CD14-positive monocyte (primary cell): Measurements from ENCODE around the gene PPP1R1B. TPM values are rescaled to one million over a fixed set of nuclear protein-coding genes. Genes with fewer than 3 reads are reported as not detected.

Experiments used
- DNase-seq, 3 donors: peaks; one replicate each; pipeline ENCODE4 v3.0.0-alpha.2; 2011 to 2022
- H2AFZ ChIP-seq: 2 replicates; pipeline ENCODE4 v1.6.0; 2012; ENCODE audit warnings: mild to moderate bottlenecking, low read depth, low read length, inconsistent platforms; ENCODE audit not compliant: insufficient read depth, poor library complexity, severe bottlenecking
- H3K27ac ChIP-seq, 2 donors: 1 replicate in 1 of 2; 2 replicates in 1 of 2; pipeline ENCODE4 v1.5.1; 2012 to 2013; ENCODE audit warnings: low read length in 2 of 2, control low read depth in 1 of 2, inconsistent platforms in 1 of 2, low read depth in 1 of 2, mild to moderate bottlenecking in 1 of 2
- H3K27me3 ChIP-seq, 2 donors: one replicate each; pipeline versions ENCODE4 v1.6.0 to v1.6.1; 2011 to 2013; ENCODE audit warnings: low read length in 2 of 2; ENCODE audit not compliant: control insufficient read depth in 2 of 2, insufficient read depth in 2 of 2
- H3K36me3 ChIP-seq, 2 donors: replicated peaks in 1 of 2; 1 replicate in 1 of 2; 2 replicates in 1 of 2; pipeline versions ENCODE4 v1.5.1 to v1.6.1; 2012 to 2013; ENCODE audit warnings: low read length in 2 of 2, control low read depth in 1 of 2, inconsistent platforms in 1 of 2, mild to moderate bottlenecking in 1 of 2; ENCODE audit not compliant: insufficient read depth in 2 of 2, control insufficient read depth in 1 of 2
- H3K4me1 ChIP-seq, 2 donors: 1 replicate in 1 of 2; 2 replicates in 1 of 2; pipeline versions ENCODE4 v1.5.1 to v1.6.1; 2012 to 2013; ENCODE audit warnings: low read length in 2 of 2, control low read depth in 1 of 2, inconsistent platforms in 1 of 2, mild to moderate bottlenecking in 1 of 2, moderate library complexity in 1 of 2; ENCODE audit not compliant: insufficient read depth in 2 of 2, control insufficient read depth in 1 of 2
- H3K4me2 ChIP-seq: replicated peaks from 2 replicates; pipeline ENCODE3; 2012; ENCODE audit warnings: low read length, moderate library complexity, mild to moderate bottlenecking; ENCODE audit not compliant: poor library complexity, severe bottlenecking; ENCODE audit errors: extremely low read depth
- H3K4me3 ChIP-seq, 3 experiments: fragments of 200-600 bp in 1 of 3; sonication (generic) in 1 of 3; replicated peaks in 1 of 3; 1 replicate in 2 of 3; 2 replicates in 1 of 3; pipeline ENCODE4 v1.5.1; 2011 to 2013; ENCODE audit warnings: low read length in 3 of 3, mild to moderate bottlenecking in 3 of 3, control low read depth in 2 of 3, low read depth in 2 of 3, inconsistent platforms in 1 of 3, moderate library complexity in 1 of 3
- H3K79me2 ChIP-seq: 2 replicates; pipeline ENCODE4 v1.6.0; 2012; ENCODE audit warnings: mild to moderate bottlenecking, control low read depth, inconsistent platforms, low read length, moderate library complexity; ENCODE audit not compliant: insufficient read depth
- H3K9ac ChIP-seq: 2 replicates; pipeline ENCODE4 v1.6.0; 2017; ENCODE audit warnings: low read length, mild to moderate bottlenecking; ENCODE audit not compliant: insufficient read depth, poor library complexity, severe bottlenecking
- H3K9me3 ChIP-seq, 2 donors: replicated peaks in 1 of 2; 1 replicate in 1 of 2; 2 replicates in 1 of 2; pipeline versions ENCODE4 v1.5.1 to v1.6.1; 2012 to 2013; ENCODE audit warnings: low read length in 2 of 2, control low read depth in 1 of 2; ENCODE audit not compliant: control insufficient read depth in 1 of 2, insufficient read depth in 1 of 2
- H4K20me1 ChIP-seq: 2 replicates; pipeline ENCODE4 v1.6.0; 2012; ENCODE audit warnings: mild to moderate bottlenecking, low read length, control low read depth, moderate library complexity; ENCODE audit not compliant: insufficient read depth
- H3K27ac Mint-ChIP-seq, 7 donors: one replicate each; pipeline ENCODE4 v1.8.0; 2020; ENCODE audit warnings: mild to moderate bottlenecking in 7 of 7, mixed read lengths in 7 of 7, moderate library complexity in 6 of 7, inconsistent platforms in 2 of 7
- H3K27me3 Mint-ChIP-seq, 3 donors: one replicate each; pipeline ENCODE4 v1.8.0; 2021 to 2022; ENCODE audit warnings: low read depth in 3 of 3, mild to moderate bottlenecking in 3 of 3, mixed read lengths in 3 of 3, moderate library complexity in 3 of 3, inconsistent platforms in 1 of 3
- H3K36me3 Mint-ChIP-seq, 2 donors: one replicate each; pipeline ENCODE4 v1.8.0; 2020; ENCODE audit warnings: mixed read lengths in 2 of 2, inconsistent platforms in 1 of 2, mild to moderate bottlenecking in 1 of 2
- H3K4me1 Mint-ChIP-seq: one replicate; pipeline ENCODE4 v1.8.0; 2020; ENCODE audit warnings: mild to moderate bottlenecking, mixed read lengths
- H3K4me3 Mint-ChIP-seq, 2 donors: one replicate each; pipeline ENCODE4 v1.8.0; 2020; ENCODE audit warnings: mild to moderate bottlenecking in 2 of 2, mixed read lengths in 2 of 2, moderate library complexity in 1 of 2
- H3K9me3 Mint-ChIP-seq, 7 donors: one replicate each; pipeline ENCODE4 v1.8.0; 2020 to 2022; ENCODE audit warnings: mixed read lengths in 7 of 7, mild to moderate bottlenecking in 6 of 7, moderate library complexity in 6 of 7, inconsistent platforms in 2 of 7
- WGBS: methylation state at CpG from one replicate; pipeline ENCODE4 v1.1.5; 2013; ENCODE audit warnings: missing lambda C conversion rate; ENCODE audit not compliant: insufficient coverage; 5-methylcytosine and 5-hydroxymethylcytosine counted together
- intact Hi-C, 2 donors: fragments of 100-400 bp; cut with micrococcal nuclease; formaldehyde crosslinking; loops; one replicate each; pipeline versions ENCODE4 v1.15.0 to v1.15.1; 2023
- polyA plus RNA-seq, 3 donors: library from polyadenylated mRNA; depleted of rRNA in 1 of 3; unstranded in 2 of 3; stranded (reverse) in 1 of 3; fragments of 300-500 nt in 2 of 3; fragments of >200 nt in 1 of 3; fragmentation: Illumina TruSeq in 2 of 3; gene quantifications; 1 replicate in 2 of 3; 2 replicates in 1 of 3; pipeline ENCODE4 v1.2.3, GENCODE V29; 2012 to 2021
- TF ChIP-seq, protein P1 (sequence below): fragments of 200-600 bp; IDR thresholded peaks from one replicate; pipeline ENCODE4 v1.8.0; 2022; ENCODE audit warnings: antibody characterized with exemption, mild to moderate bottlenecking

The PPP1R1B gene
- polyA plus RNA-seq, 3 donors = 0.05 TPM; not detected in 2

DNA sequence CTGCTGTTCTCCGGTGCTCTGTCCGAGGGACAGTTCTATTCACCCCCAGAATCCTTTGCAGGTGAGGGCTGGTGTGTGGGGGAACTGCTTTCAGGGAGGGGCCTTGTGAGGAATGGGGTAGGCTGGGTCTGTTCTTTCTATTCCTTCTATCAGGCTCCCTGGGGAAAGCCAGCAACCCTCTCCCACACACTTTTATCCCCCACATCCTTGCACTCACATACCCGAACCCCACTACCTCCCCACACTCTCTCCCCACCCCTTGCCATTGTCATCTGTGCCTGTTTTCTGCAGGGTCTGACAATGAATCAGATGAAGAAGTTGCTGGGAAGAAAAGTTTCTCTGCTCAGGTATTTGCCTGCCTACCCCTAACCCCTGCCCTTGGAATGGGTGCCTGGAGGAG, 32.0 kb downstream of the PPP1R1B start:
- Histone ChIP-seq H2AFZ (no peak overlapping the region), H4K20me1 (peaks cover 48% of the 10 kb centered on the region), H3K9ac (peak overlapping the region; percentile 40), H3K27me3 (no peaks in the 10 kb centered on the region), H3K9me3 (no peaks in the 10 kb centered on the region), H3K27ac (peak overlapping the region; percentile 52 to 68), H3K4me3 (no peak overlapping the region), H3K79me2 (peaks cover 4% of the 10 kb centered on the region), H3K4me2 (no peak overlapping the region), H3K4me1 (peaks cover 16 to 17% of the 10 kb centered on the region in 2 donors), H3K36me3 (peaks cover 60 to 78% of the 10 kb centered on the region in 2 donors)
- Mint-ChIP-seq H3K27me3 (peaks cover 1 to 2% (median 2%) of the 10 kb centered on the region in 3 donors), H3K27ac (peak overlapping the region in 2 of 7 donors; percentile 45 to 69), H3K4me3 (no peak overlapping the region), H3K4me1 (peaks cover 18% of the 10 kb centered on the region), H3K36me3 (peaks cover 56 to 79% of the 10 kb centered on the region in 2 donors), H3K9me3 (no peaks in the 10 kb centered on the region)
- intact Hi-C loops = no loop called here
- WGBS = no CpG with 5 or more reads among the region's 3 CpGs
- TF ChIP-seq, protein P1, sequence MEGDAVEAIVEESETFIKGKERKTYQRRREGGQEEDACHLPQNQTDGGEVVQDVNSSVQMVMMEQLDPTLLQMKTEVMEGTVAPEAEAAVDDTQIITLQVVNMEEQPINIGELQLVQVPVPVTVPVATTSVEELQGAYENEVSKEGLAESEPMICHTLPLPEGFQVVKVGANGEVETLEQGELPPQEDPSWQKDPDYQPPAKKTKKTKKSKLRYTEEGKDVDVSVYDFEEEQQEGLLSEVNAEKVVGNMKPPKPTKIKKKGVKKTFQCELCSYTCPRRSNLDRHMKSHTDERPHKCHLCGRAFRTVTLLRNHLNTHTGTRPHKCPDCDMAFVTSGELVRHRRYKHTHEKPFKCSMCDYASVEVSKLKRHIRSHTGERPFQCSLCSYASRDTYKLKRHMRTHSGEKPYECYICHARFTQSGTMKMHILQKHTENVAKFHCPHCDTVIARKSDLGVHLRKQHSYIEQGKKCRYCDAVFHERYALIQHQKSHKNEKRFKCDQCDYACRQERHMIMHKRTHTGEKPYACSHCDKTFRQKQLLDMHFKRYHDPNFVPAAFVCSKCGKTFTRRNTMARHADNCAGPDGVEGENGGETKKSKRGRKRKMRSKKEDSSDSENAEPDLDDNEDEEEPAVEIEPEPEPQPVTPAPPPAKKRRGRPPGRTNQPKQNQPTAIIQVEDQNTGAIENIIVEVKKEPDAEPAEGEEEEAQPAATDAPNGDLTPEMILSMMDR = no peak
- no peak for DNase-seq

DNA sequence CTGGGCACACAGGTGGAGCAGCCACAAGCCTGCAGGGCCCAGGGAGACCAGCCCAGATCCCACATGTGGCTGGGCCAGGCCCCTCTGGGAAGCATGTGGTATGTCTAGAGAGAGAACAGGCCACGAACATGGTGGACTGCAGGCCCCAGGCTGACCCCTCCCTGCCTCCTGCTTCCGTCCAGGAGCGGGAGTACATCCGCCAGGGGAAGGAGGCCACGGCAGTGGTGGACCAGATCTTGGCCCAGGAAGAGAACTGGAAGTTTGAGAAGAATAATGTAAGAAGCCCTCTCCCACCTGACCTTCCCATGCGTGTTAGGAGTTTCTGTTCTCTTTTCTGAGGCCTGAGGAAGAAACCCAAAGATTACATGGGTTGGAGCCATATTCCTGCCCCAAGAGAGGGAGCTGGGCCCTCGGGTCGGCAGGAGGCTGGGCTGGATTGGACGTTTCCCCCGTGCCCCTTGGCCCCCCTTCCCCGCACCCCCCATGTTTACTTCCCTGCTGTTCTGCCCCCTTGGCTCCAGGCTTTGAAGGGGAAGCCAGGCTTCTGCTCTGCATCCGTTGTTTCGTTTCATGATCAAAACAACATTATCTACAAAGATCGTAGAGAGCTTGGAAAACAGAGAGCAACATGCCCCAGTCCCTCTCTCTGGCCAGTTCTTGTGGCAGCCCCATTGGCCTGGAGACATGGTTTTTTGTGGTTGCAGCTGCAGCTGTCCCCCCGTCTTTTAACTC, 32.7 kb downstream of the PPP1R1B start:
- peak overlapping the region; percentile 52 to 68 for H3K27ac ChIP-seq
- no peaks in the 10 kb centered on the region for H3K9me3 ChIP-seq
- peak in 2 of 3 donors; percentile 33 to 54 for DNase-seq
- H3K9me3 Mint-ChIP-seq = no peaks in the 10 kb centered on the region
- peaks cover 56 to 78% of the 10 kb centered on the region in 2 donors for H3K36me3 Mint-ChIP-seq
- WGBS = 0% methylated on average over 4 of the region's 15 CpGs
- H3K27me3 ChIP-seq = no peaks in the 10 kb centered on the region
- peak overlapping the region; percentile 19 for H3K4me2 ChIP-seq
- peaks cover 4 to 8% (median 4%) of the 10 kb centered on the region in 3 donors for H3K27me3 Mint-ChIP-seq
- no peaks in the 10 kb centered on the region for H3K79me2 ChIP-seq
- H3K4me3 Mint-ChIP-seq = peak overlapping the region; percentile 45 to 70
- H3K36me3 ChIP-seq = peaks cover 58 to 71% of the 10 kb centered on the region in 2 donors
- TF ChIP-seq, protein P1 = no peak
- H3K4me1 Mint-ChIP-seq = peaks cover 15% of the 10 kb centered on the region
- no peak overlapping the region for H3K4me3 ChIP-seq
- peak overlapping the region; percentile 40 for H3K9ac ChIP-seq
- peak overlapping the region in 5 of 7 donors; percentile 19 to 80 (median 69) for H3K27ac Mint-ChIP-seq
- intact Hi-C loops = no loop called here
- H4K20me1 ChIP-seq = peaks cover 41% of the 10 kb centered on the region
- H2AFZ ChIP-seq = no peak overlapping the region
- peaks cover 16 to 17% of the 10 kb centered on the region in 2 donors for H3K4me1 ChIP-seq
